ENCODE results near the gene CC2D1A. TPM values are rescaled to one million over a fixed set of nuclear protein-coding genes. Genes with fewer than 3 reads are reported as not detected.

Gene CC2D1A
- total RNA-seq = 10 to 100 TPM; 29.5 to 38.7 TPM

- H3K4me3 ChIP-seq = peak within 1 kb of the TSS; percentile 78
- H3K27ac ChIP-seq = peak within 1 kb of the TSS in 1 of 2 donors; percentile 13
- DNase-seq (ENCODE audit: low spot score) (peak; percentile 61), ATAC-seq (ENCODE audit: insufficient number of reproducible peaks, low FRiP score, low read depth) (peak; percentile 68)
- TF ChIP-seq CTCF (IDR thresholded peaks at IDR 0.05) = peak; percentile 13
- no peaks in the 10 kb centered on the region for H3K27me3 ChIP-seq (replicated peaks; ENCODE audit: insufficient read depth)
- no peaks in the 10 kb centered on the region for H3K9me3 ChIP-seq
- H3K36me3 ChIP-seq = peaks cover 3% of the 10 kb centered on the region
- peaks cover 7 to 16% of the 10 kb centered on the region in 2 donors for H3K4me1 ChIP-seq (ENCODE audit: control insufficient read depth in 1 of 2, low read depth in 2 of 2)
These were observed at the start of gene CC2D1A, which contains the start of gene BRME1 for GRCh38 chr19:13905634-13906520. TSS of gene CC2D1A (plus strand) at chr19:13906201. CDS start at chr19:13906442, 241 bp downstream. TSS of gene BRME1 (minus strand) at chr19:13906117. CDS start at chr19:13904892, 1,225 bp downstream.

GRCh38 chr19:13856497-13856896 is 49.5 kb upstream of the CC2D1A start:
- Histone ChIP-seq H3K4me1 (ENCODE audit: control insufficient read depth in 1 of 2, low read depth in 2 of 2) (peaks cover 18 to 30% of the 10 kb centered on the region in 2 donors), H3K27me3 (replicated peaks; ENCODE audit: insufficient read depth) (no peaks in the 10 kb centered on the region), H3K27ac (no peak overlapping the region), H3K4me3 (no peak overlapping the region), H3K9me3 (no peaks in the 10 kb centered on the region), H3K36me3 (no peaks in the 10 kb centered on the region)
- TF ChIP-seq CTCF (IDR thresholded peaks at IDR 0.05) = no peak
- no peak for ATAC-seq (ENCODE audit: insufficient number of reproducible peaks, low FRiP score, low read depth)
- DNase-seq (ENCODE audit: low spot score) = no peak

- H3K4me1 ChIP-seq (ENCODE audit: control insufficient read depth in 1 of 2, low read depth in 2 of 2) = peaks cover 3 to 21% of the 10 kb centered on the region in 2 donors
These were observed 46.6 kb upstream of the CC2D1A start for GRCh38 chr19:13859361-13859880.

GRCh38 chr19:13860679-13861391 is 45.2 kb upstream of the CC2D1A start:
- H3K27ac ChIP-seq = peak overlapping the region; percentile 90 to 93
- ATAC-seq (ENCODE audit: insufficient number of reproducible peaks, low FRiP score, low read depth) = no peak

More at GRCh38 chr19:13859361-13859880, 46.6 kb upstream of the CC2D1A start:
- Histone ChIP-seq H3K36me3 (no peaks in the 10 kb centered on the region), H3K27ac (no peak overlapping the region), H3K27me3 (replicated peaks; ENCODE audit: insufficient read depth) (no peaks in the 10 kb centered on the region), H3K9me3 (no peaks in the 10 kb centered on the region), H3K4me3 (no peak overlapping the region)
- ATAC-seq (ENCODE audit: insufficient number of reproducible peaks, low FRiP score, low read depth) (no peak), DNase-seq (ENCODE audit: low spot score) (no peak)
- TF ChIP-seq CTCF (IDR thresholded peaks at IDR 0.05) = no peak

More at GRCh38 chr19:13860679-13861391, 45.2 kb upstream of the CC2D1A start:
- Histone ChIP-seq H3K4me1 (ENCODE audit: control insufficient read depth in 1 of 2, low read depth in 2 of 2) (peaks cover 3 to 27% of the 10 kb centered on the region in 2 donors), H3K9me3 (no peaks in the 10 kb centered on the region), H3K36me3 (no peaks in the 10 kb centered on the region), H3K4me3 (no peak overlapping the region), H3K27me3 (replicated peaks; ENCODE audit: insufficient read depth) (no peaks in the 10 kb centered on the region)
- TF ChIP-seq CTCF (IDR thresholded peaks at IDR 0.05) = no peak
- DNase-seq (ENCODE audit: low spot score) = no peak

All from thoracic aorta (tissue), 2 donors.